ENCODE results near the gene NNMT.
"Not testable (repeated sequence)": the region's sequence is repeated elsewhere in the genome, so short reads cannot be mapped to it uniquely, and the experiment has no call there.

Gene NNMT

GRCh38 chr11:114340311-114341131 lies 44.3 kb downstream of the NNMT start:
- Mint-ChIP-seq H3K4me1 (peaks cover 9% of the 10 kb centered on the region), H3K27me3 (peaks cover 20% of the 10 kb centered on the region), H3K36me3 (ENCODE audit: insufficient read depth) (no peaks in the 10 kb centered on the region), H3K9me3 (no peaks in the 10 kb centered on the region), H3K27ac (ENCODE audit: low read depth) (no peak overlapping the region), H3K4me3 (peak overlapping the region; percentile 26)
- no peak for DNase-seq (ENCODE audit: low spot score in 2 of 2)
- ATAC-seq (replicated peaks; ENCODE audit: extremely low read depth, poor library complexity, severe bottlenecking) = peak; percentile 52

GRCh38 chr11:114341667-114342066 lies 45.5 kb downstream of the NNMT start:
- not testable (repeated sequence) for H3K27me3 Mint-ChIP-seq; H3K27ac Mint-ChIP-seq (ENCODE audit: low read depth); H3K36me3 Mint-ChIP-seq (ENCODE audit: insufficient read depth); H3K9me3 Mint-ChIP-seq; ATAC-seq (replicated peaks; ENCODE audit: extremely low read depth, poor library complexity, severe bottlenecking); H3K4me1 Mint-ChIP-seq; DNase-seq (ENCODE audit: low spot score in 2 of 2); H3K4me3 Mint-ChIP-seq

GRCh38 chr11:114342476-114342875 lies 46.3 kb downstream of the NNMT start:
- H3K27me3 Mint-ChIP-seq = peaks cover 4% of the 10 kb centered on the region
- no peaks in the 10 kb centered on the region for H3K9me3 Mint-ChIP-seq

GRCh38 chr11:114343020-114343419 lies 46.8 kb downstream of the NNMT start:
- Mint-ChIP-seq H3K4me1 (peaks cover 9% of the 10 kb centered on the region), H3K36me3 (ENCODE audit: insufficient read depth) (no peaks in the 10 kb centered on the region), H3K9me3 (no peaks in the 10 kb centered on the region), H3K27me3 (no peaks in the 10 kb centered on the region), H3K27ac (ENCODE audit: low read depth) (no peak overlapping the region), H3K4me3 (no peak overlapping the region)
- DNase-seq (ENCODE audit: low spot score in 2 of 2) (no peak), ATAC-seq (replicated peaks; ENCODE audit: extremely low read depth, poor library complexity, severe bottlenecking) (no peak)

More at GRCh38 chr11:114342476-114342875, 46.3 kb downstream of the NNMT start:
- DNase-seq (ENCODE audit: low spot score in 2 of 2) = no peak
- H3K36me3 Mint-ChIP-seq (ENCODE audit: insufficient read depth) = no peaks in the 10 kb centered on the region
- H3K4me1 Mint-ChIP-seq = peaks cover 9% of the 10 kb centered on the region
- no peak overlapping the region for H3K27ac Mint-ChIP-seq (ENCODE audit: low read depth)
- H3K4me3 Mint-ChIP-seq = no peak overlapping the region
- ATAC-seq (replicated peaks; ENCODE audit: extremely low read depth, poor library complexity, severe bottlenecking) = no peak

GRCh38 chr11:114343493-114343892 lies 47.3 kb downstream of the NNMT start:
- no peaks in the 10 kb centered on the region for H3K36me3 Mint-ChIP-seq (ENCODE audit: insufficient read depth)
- ATAC-seq (replicated peaks; ENCODE audit: extremely low read depth, poor library complexity, severe bottlenecking) (no peak), DNase-seq (ENCODE audit: low spot score in 2 of 2) (no peak)
- no peak overlapping the region for H3K27ac Mint-ChIP-seq (ENCODE audit: low read depth)
- H3K4me1 Mint-ChIP-seq = peaks cover 9% of the 10 kb centered on the region
- no peaks in the 10 kb centered on the region for H3K27me3 Mint-ChIP-seq
- H3K4me3 Mint-ChIP-seq = no peak overlapping the region
- no peaks in the 10 kb centered on the region for H3K9me3 Mint-ChIP-seq

GRCh38 chr11:114344494-114344893 lies 48.3 kb downstream of the NNMT start:
- Mint-ChIP-seq H3K27ac (ENCODE audit: low read depth) (no peak overlapping the region), H3K36me3 (ENCODE audit: insufficient read depth) (no peaks in the 10 kb centered on the region), H3K27me3 (no peaks in the 10 kb centered on the region), H3K9me3 (no peaks in the 10 kb centered on the region), H3K4me1 (peaks cover 9% of the 10 kb centered on the region), H3K4me3 (no peak overlapping the region)
- ATAC-seq (replicated peaks; ENCODE audit: extremely low read depth, poor library complexity, severe bottlenecking) (no peak), DNase-seq (ENCODE audit: low spot score in 2 of 2) (no peak)

GRCh38 chr11:114345575-114346222 lies 49.5 kb downstream of the NNMT start:
- DNase-seq (ENCODE audit: low spot score in 2 of 2) = no peak
- Mint-ChIP-seq H3K9me3 (no peaks in the 10 kb centered on the region), H3K4me1 (peaks cover 3% of the 10 kb centered on the region), H3K27me3 (no peaks in the 10 kb centered on the region), H3K36me3 (ENCODE audit: insufficient read depth) (no peaks in the 10 kb centered on the region), H3K4me3 (no peak overlapping the region), H3K27ac (ENCODE audit: low read depth) (no peak overlapping the region)
- ATAC-seq (replicated peaks; ENCODE audit: extremely low read depth, poor library complexity, severe bottlenecking) = no peak

GRCh38 chr11:114346709-114347141 lies 50.5 kb downstream of the NNMT start:
- H3K9me3 Mint-ChIP-seq = no peaks in the 10 kb centered on the region
- H3K4me1 Mint-ChIP-seq = no peaks in the 10 kb centered on the region
- peak; percentile 52 for ATAC-seq (replicated peaks; ENCODE audit: extremely low read depth, poor library complexity, severe bottlenecking)
- no peaks in the 10 kb centered on the region for H3K27me3 Mint-ChIP-seq
- no peak for DNase-seq (ENCODE audit: low spot score in 2 of 2)
- peak overlapping the region; percentile 62 for H3K4me3 Mint-ChIP-seq
- H3K36me3 Mint-ChIP-seq (ENCODE audit: insufficient read depth) = no peaks in the 10 kb centered on the region
- no peak overlapping the region for H3K27ac Mint-ChIP-seq (ENCODE audit: low read depth)

- ATAC-seq (replicated peaks; ENCODE audit: extremely low read depth, poor library complexity, severe bottlenecking) = no peak
- no peak overlapping the region for H3K4me3 Mint-ChIP-seq
- DNase-seq (ENCODE audit: low spot score in 2 of 2) = no peak
- no peaks in the 10 kb centered on the region for H3K4me1 Mint-ChIP-seq
- no peak overlapping the region for H3K27ac Mint-ChIP-seq (ENCODE audit: low read depth)
- H3K9me3 Mint-ChIP-seq = no peaks in the 10 kb centered on the region
- no peaks in the 10 kb centered on the region for H3K36me3 Mint-ChIP-seq (ENCODE audit: insufficient read depth)
- no peaks in the 10 kb centered on the region for H3K27me3 Mint-ChIP-seq
These were observed 52.3 kb downstream of the NNMT start for GRCh38 chr11:114348200-114349191.

- Mint-ChIP-seq H3K4me3 (no peak overlapping the region), H3K9me3 (no peaks in the 10 kb centered on the region), H3K36me3 (ENCODE audit: insufficient read depth) (no peaks in the 10 kb centered on the region), H3K27me3 (peaks cover 1% of the 10 kb centered on the region), H3K27ac (ENCODE audit: low read depth) (no peak overlapping the region), H3K4me1 (no peaks in the 10 kb centered on the region)
- ATAC-seq (replicated peaks; ENCODE audit: extremely low read depth, poor library complexity, severe bottlenecking) = no peak
- no peak for DNase-seq (ENCODE audit: low spot score in 2 of 2)
These were observed 53.8 kb downstream of the NNMT start for GRCh38 chr11:114350022-114350421.

- H3K9me3 Mint-ChIP-seq = no peaks in the 10 kb centered on the region
- H3K27me3 Mint-ChIP-seq = peaks cover 18% of the 10 kb centered on the region
- no peaks in the 10 kb centered on the region for H3K4me1 Mint-ChIP-seq
- H3K27ac Mint-ChIP-seq (ENCODE audit: low read depth) = no peak overlapping the region
- no peaks in the 10 kb centered on the region for H3K36me3 Mint-ChIP-seq (ENCODE audit: insufficient read depth)
- no peak for ATAC-seq (replicated peaks; ENCODE audit: extremely low read depth, poor library complexity, severe bottlenecking)
- H3K4me3 Mint-ChIP-seq = no peak overlapping the region
- no peak for DNase-seq (ENCODE audit: low spot score in 2 of 2)
These were observed 57.2 kb downstream of the NNMT start for GRCh38 chr11:114353443-114353842.

- Mint-ChIP-seq H3K36me3 (ENCODE audit: insufficient read depth) (no peaks in the 10 kb centered on the region), H3K4me1 (no peaks in the 10 kb centered on the region), H3K9me3 (no peaks in the 10 kb centered on the region), H3K27ac (ENCODE audit: low read depth) (no peak overlapping the region), H3K27me3 (peaks cover 18% of the 10 kb centered on the region), H3K4me3 (no peak overlapping the region)
- DNase-seq (ENCODE audit: low spot score in 2 of 2) (no peak), ATAC-seq (replicated peaks; ENCODE audit: extremely low read depth, poor library complexity, severe bottlenecking) (no peak)
These were observed 57.9 kb downstream of the NNMT start for GRCh38 chr11:114354076-114354475.
